ENCODE results near the gene GRHPR. TPM values are rescaled to one million over a fixed set of nuclear protein-coding genes. Genes with fewer than 3 reads are reported as not detected.

The GRHPR gene
- polyA plus RNA-seq, 1 donor from 2014 or later: 128 TPM

DNA sequence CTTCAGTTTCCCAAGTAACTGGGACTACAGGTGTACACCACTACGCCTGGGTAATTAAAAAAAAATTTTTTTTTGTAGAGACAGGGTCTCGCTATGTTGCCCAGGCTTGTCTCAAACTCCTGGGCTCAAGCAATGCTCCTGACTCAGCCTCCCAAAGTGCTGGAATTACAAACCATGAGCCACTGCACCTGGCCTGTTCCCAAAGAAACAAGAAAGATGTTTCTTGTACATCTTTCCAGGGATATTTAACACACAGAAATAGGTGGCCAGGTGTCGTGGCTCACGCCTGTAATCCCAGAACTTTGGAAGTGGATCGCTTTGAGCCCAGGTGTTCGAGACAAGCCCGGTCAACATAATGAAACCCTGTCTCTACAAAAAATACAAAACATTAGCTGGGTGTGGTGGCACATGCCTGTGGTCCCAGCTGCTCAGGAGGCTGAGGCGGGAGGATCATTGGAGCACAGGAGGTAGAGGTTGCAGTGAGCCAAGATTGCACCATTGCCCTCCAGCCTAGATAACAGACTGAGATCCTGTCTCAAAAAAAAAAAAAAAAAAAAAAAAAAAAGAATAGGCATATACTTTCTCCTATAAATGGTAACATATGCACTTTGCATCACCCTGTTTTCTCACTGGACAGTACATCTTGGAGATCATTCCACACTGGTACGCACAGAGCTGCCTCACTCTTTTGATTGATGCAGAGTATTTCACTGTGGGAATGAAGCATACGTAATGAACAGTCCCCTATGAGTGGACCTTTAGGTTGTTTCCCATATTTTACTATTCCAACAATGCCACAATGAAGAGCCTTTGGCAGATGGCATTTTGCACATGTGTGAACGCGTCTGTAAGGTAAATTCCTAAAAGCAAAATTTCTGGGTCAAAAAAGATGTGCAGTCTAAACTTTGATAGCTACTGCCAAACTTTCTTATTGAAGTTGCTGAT is 2.0 kb upstream of the GRHPR start:
- Histone ChIP-seq H3K79me2 (replicated peaks; ENCODE audit: insufficient read depth, low read length) (peaks cover 24% of the 10 kb centered on the region), H3K27me3 (ENCODE audit: insufficient read depth, low read depth, low read length) (no peaks in the 10 kb centered on the region), H3K9me3 (ENCODE audit: low read length) (no peaks in the 10 kb centered on the region), H3F3A (ENCODE audit: insufficient read depth, low read length, poor library complexity, severe bottlenecking) (no peaks in the 10 kb centered on the region), H3K9me2 (ENCODE audit: insufficient read depth, low read length) (no peaks in the 10 kb centered on the region), H3K27ac (ENCODE audit: low read length) (no peak overlapping the region), H3K36me3 (ENCODE audit: insufficient read depth, low read length) (no peaks in the 10 kb centered on the region), H3K4me3 (ENCODE audit: low read length) (no peak overlapping the region), H2AFZ (ENCODE audit: low read depth, low read length) (no peak overlapping the region), H3K9ac (ENCODE audit: low read length) (no peak overlapping the region), H3K4me2 (ENCODE audit: low read length) (no peak overlapping the region), H4K20me1 (ENCODE audit: insufficient read depth) (no peaks in the 10 kb centered on the region)
- no peak for TF ChIP-seq EP300 (conservative IDR thresholded peaks at IDR 0.05; ENCODE audit: poor library complexity, severe bottlenecking)
- no peak for TF ChIP-seq CTCF (IDR thresholded peaks at IDR 0.05; ENCODE audit: poor library complexity, severe bottlenecking)
- TF ChIP-seq EZH2 (IDR thresholded peaks at IDR 0.05; ENCODE audit: borderline replicate concordance, insufficient read depth, low read length, poor library complexity, severe bottlenecking): no peak
- no peak for TF ChIP-seq POLR2AphosphoS5 (IDR thresholded peaks at IDR 0.05)
- TF ChIP-seq SMC3 (conservative IDR thresholded peaks at IDR 0.05; ENCODE audit: poor library complexity): no peak
- TF ChIP-seq TAF1 (IDR thresholded peaks at IDR 0.05; ENCODE audit: low read depth): no peak
- TF ChIP-seq, protein P1, sequence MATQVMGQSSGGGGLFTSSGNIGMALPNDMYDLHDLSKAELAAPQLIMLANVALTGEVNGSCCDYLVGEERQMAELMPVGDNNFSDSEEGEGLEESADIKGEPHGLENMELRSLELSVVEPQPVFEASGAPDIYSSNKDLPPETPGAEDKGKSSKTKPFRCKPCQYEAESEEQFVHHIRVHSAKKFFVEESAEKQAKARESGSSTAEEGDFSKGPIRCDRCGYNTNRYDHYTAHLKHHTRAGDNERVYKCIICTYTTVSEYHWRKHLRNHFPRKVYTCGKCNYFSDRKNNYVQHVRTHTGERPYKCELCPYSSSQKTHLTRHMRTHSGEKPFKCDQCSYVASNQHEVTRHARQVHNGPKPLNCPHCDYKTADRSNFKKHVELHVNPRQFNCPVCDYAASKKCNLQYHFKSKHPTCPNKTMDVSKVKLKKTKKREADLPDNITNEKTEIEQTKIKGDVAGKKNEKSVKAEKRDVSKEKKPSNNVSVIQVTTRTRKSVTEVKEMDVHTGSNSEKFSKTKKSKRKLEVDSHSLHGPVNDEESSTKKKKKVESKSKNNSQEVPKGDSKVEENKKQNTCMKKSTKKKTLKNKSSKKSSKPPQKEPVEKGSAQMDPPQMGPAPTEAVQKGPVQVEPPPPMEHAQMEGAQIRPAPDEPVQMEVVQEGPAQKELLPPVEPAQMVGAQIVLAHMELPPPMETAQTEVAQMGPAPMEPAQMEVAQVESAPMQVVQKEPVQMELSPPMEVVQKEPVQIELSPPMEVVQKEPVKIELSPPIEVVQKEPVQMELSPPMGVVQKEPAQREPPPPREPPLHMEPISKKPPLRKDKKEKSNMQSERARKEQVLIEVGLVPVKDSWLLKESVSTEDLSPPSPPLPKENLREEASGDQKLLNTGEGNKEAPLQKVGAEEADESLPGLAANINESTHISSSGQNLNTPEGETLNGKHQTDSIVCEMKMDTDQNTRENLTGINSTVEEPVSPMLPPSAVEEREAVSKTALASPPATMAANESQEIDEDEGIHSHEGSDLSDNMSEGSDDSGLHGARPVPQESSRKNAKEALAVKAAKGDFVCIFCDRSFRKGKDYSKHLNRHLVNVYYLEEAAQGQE (IDR thresholded peaks at IDR 0.05; ENCODE audit: borderline replicate concordance): no peak
- TF ChIP-seq MXI1 (conservative IDR thresholded peaks at IDR 0.05; ENCODE audit: poor library complexity, severe bottlenecking): no peak
- no peak for TF ChIP-seq RAD21 (conservative IDR thresholded peaks at IDR 0.05)

DNA sequence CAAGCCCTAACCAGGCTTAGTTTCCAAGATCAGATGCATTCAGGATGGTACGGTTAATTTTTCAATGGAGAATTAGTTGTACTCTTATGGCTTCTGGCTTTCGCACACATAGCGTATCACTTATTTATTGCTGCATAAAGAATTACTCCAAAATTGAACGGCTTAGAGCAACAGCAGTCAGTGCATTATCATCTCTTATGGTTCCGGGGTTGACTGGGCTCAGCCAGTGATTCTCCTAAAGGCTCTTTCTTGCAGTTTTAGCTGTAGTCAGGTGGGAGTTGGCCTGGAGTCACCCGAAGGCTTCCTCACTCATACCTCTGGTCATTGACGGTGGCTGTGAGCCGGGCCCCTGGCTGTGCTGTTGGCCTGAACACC is 595 bp upstream of the GRHPR start:
- peak overlapping the region; percentile 97 for H3K4me3 ChIP-seq (ENCODE audit: low read length)
- H3K27ac ChIP-seq (ENCODE audit: low read length): peak overlapping the region; percentile 52
- H3F3A ChIP-seq (ENCODE audit: insufficient read depth, low read length, poor library complexity, severe bottlenecking): no peaks in the 10 kb centered on the region
- peak overlapping the region; percentile 79 for H3K9ac ChIP-seq (ENCODE audit: low read length)
- peak overlapping the region; percentile 91 for H3K4me2 ChIP-seq (ENCODE audit: low read length)
- H3K27me3 ChIP-seq (ENCODE audit: insufficient read depth, low read depth, low read length): no peaks in the 10 kb centered on the region
- peak overlapping the region; percentile 94 for H2AFZ ChIP-seq (ENCODE audit: low read depth, low read length)
- H3K9me2 ChIP-seq (ENCODE audit: insufficient read depth, low read length): no peaks in the 10 kb centered on the region
- TF ChIP-seq RAD21 (conservative IDR thresholded peaks at IDR 0.05): no peak
- no peak for TF ChIP-seq TAF1 (IDR thresholded peaks at IDR 0.05; ENCODE audit: low read depth)
- TF ChIP-seq EP300 (conservative IDR thresholded peaks at IDR 0.05; ENCODE audit: poor library complexity, severe bottlenecking): no peak
- no peak for TF ChIP-seq MXI1 (conservative IDR thresholded peaks at IDR 0.05; ENCODE audit: poor library complexity, severe bottlenecking)
- no peak for TF ChIP-seq POLR2AphosphoS5 (IDR thresholded peaks at IDR 0.05)
- TF ChIP-seq, protein P1 (IDR thresholded peaks at IDR 0.05; ENCODE audit: borderline replicate concordance): no peak
- no peaks in the 10 kb centered on the region for H3K36me3 ChIP-seq (ENCODE audit: insufficient read depth, low read length)
- H4K20me1 ChIP-seq (ENCODE audit: insufficient read depth): no peaks in the 10 kb centered on the region
- H3K9me3 ChIP-seq (ENCODE audit: low read length): no peaks in the 10 kb centered on the region
- peaks cover 24% of the 10 kb centered on the region for H3K79me2 ChIP-seq (replicated peaks; ENCODE audit: insufficient read depth, low read length)
